OCI-LY3 (cell line): ENCODE results near the gene JAKMIP1.

Experiments used
- CTCF ChIP-seq: fragments of 200-600, 300-600 bp; sonication (generic); IDR thresholded peaks from 2 replicates; pipeline ENCODE4 v1.5.1; 2014; ENCODE audit warnings: antibody characterized with exemption, low read length, low read depth
- EZH2phosphoT487 ChIP-seq: fragments of 200-600 bp; shearing (Covaris generic); IDR thresholded peaks from 2 replicates; pipeline ENCODE4 v1.6.1; 2018; ENCODE audit warnings: antibody characterized with exemption, mixed run types, low read depth

DNA sequence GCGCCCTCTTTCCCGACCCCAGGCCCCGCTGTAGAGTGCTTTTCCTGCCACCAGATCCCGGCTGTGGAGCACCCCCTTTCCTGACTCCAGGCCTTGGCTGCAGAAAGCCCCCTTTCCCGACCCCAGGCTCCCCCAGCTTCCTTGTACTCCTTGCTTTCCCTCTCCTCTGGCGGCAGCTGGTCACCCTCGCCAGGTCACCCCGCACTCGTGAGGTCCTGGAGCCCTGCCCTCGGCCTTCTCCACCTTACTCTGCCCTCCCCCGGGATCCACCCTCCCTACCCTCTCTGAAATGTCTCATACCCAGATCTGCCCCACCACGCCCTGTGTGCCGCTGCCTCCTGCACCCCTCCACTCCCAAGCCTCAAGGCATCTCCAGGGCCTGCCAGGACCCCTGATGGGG lies 157.2 kb downstream of the JAKMIP1 start:
- TF ChIP-seq CTCF, result no peak
- TF ChIP-seq EZH2phosphoT487, result no peak
